Right kidney (tissue), 1 donor: Measurements from ENCODE around the gene ZMIZ1.

ENCODE experiments used
- DNase-seq: peaks from one replicate; pipeline ENCODE4 v3.0.0-alpha.2; 2016

The ZMIZ1 gene

DNA sequence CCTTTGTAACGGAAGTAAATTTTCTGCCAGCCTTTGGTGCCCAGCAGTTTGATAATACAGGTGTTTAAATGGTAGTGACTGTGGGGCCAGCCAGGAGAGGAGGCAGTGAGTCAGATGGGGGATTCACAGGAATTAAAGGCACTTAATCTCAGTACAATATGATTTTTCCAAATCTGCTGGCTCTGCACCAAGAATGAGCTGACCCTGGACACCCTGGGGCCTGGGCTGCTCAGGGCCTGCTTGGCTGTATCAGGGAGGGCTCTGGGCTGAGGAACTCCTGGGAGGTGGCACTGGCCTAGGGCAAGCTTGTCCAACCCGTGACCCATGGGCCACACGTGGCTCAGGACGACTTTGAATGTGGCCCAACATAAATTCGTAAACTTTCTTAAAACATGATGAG is 104.1 kb downstream of the ZMIZ1 start:
- no peak for DNase-seq

DNA sequence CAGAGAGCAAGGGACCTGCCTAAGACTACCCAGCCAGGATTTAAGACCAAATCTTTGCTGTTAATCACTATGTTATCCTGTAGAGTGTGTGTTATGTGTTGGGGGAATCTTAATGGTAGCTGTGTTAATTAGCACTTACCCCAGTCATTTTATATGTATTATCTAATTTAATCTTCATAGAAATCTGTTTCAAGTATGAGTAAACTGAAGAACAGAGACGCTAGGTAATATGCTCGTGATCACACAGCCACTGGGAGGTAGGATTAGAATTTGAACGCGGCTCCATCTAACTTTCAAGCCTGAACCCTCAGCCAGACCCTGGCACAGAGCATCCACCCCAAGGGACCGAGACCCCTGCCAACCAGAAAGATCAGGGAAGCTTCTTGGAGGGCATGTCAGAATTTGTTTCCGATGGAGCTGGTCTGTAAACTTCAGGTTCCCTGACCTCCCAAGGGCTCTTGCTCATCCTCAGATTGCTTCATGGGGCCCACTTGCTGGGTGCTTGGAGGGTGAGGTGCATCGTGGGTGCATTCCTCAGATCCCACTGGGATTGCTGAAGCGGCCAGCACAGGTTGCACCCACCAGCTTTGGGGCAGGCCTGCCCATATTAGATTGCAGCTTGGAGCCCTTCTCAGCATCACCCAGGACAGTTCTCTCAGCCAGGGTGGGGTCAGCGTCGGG is 105.0 kb downstream of the ZMIZ1 start:
- DNase-seq = no peak

DNA sequence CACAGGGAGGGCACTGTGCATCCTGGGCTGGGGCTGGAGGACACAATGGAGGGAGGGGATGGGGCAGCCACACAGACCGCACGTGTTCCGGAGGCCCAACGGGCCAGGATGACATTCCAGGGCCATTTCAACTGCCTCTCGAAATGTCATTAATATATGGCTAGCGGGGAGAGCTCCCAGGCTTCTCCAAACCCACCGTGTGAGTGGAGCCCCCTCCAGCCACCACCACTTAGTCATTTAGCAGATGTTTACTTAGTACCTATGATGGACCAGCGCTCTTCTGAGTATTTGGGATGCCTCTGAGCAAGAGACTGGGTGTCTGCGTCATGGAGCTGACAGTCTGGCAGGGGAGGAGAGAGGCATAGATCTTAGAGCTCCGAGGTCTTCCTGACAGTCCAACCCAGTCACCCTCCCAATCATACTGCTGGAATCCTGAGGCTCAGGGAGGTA is 107.3 kb downstream of the ZMIZ1 start:
- DNase-seq = peak; percentile 18

DNA sequence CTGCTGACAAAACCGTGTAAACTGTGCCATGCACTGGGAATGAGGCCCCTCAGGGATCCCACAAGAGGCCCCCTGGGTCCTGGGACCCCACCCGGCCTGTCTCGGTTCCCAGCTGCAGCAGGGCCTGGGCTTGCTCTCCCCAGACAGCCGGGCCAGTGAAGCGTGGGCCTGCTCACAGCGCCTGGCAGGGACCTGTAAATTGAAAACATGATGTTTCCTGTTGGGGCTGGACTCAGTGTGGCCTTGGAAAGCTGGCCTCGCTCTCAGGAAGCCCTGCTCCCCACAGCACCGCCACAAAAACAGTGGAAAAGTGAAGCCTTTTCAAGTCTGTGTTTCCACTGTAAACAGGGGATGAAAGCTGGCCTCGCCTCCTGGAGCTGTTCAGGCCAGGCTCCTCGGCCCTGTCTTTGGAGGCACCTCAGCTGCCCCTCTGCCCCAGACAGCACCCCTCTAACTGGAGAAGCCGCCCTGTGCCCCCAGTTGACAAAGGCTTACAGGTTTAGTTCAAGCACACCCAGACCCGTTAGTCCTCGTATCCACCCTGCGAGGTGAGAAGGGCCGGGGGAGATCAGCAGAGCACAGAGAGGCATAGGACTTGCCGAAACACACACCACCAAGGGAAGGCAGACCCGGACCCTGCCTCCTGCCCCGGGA is 108.3 kb downstream of the ZMIZ1 start:
- DNase-seq = peak; percentile 46

GRCh38 chr10:79178070-79178576 is 109.4 kb downstream of the ZMIZ1 start:
- DNase-seq = peak; percentile 57

DNA sequence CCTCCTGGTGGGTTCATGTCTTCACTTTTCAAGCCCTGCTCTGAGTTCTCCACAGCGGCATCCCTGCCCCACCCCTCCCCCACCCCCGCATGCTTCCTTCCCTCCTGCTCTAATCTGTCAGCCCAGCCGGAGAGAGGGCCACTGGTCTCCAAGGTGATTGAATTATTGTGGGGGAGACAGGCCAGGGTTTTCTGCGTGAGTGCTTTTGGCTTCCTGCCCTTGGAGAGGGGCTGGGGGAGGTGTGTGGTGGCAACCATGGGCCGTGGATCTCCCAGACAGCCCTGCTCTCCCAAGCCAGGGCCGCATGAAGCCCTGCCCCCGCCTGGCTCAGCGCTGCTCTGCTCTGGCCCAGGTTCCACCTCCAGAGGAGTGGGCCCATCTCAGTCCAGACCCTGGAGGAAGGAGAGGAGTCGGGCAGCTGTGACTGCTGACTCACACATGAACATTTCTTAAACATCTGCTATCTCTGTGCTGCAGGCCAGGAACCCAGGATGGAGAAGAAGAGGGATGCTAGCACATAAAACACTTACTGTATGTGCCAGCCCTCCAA is 109.9 kb downstream of the ZMIZ1 start:
- DNase-seq = peak; percentile 77

GRCh38 chr10:79179164-79179956 is 110.6 kb downstream of the ZMIZ1 start:
- DNase-seq = peak; percentile 61

- no peak for DNase-seq
Measured at GRCh38 chr10:79179957-79180309, 111.2 kb downstream of the ZMIZ1 start.

DNA sequence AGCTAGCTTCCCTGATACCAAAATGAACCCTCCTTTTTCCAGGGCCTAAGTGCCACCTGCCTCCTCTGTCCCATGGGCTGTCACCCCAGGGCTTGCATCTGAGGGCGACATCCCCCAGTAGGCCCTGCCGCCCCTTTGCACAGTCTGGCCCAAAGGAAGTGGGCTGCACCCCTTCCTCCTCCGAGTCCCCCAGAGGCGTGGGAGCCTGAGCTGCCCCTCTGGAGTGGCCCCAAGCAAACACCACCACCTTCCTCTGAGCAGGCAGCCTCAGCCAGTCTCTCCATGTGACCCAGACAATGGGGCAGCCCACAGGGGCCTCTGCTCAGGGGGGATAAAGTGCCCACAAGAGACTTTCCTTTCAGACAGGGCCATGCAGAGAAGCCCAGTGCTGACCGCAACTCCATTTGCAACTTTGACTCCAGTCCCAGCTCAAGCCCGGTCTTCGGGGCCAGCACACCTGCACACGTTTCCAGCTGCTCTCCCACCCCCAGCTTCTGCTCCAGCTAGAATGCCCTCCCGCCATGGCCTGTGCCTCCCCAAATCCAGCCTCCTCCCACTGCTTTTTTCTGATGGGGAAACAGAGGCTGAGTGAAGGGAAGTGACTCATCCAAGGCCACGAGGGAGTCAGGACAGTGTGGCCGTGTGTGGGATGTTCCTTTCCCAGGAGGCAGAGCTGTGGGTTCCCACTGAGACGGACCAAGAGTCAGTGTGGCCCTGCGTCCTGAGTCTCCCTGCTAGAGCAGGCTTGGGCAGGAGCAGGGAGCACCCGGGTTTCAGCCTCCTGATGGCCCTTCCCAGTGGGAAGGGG is 111.9 kb downstream of the ZMIZ1 start:
- DNase-seq = no peak

DNA sequence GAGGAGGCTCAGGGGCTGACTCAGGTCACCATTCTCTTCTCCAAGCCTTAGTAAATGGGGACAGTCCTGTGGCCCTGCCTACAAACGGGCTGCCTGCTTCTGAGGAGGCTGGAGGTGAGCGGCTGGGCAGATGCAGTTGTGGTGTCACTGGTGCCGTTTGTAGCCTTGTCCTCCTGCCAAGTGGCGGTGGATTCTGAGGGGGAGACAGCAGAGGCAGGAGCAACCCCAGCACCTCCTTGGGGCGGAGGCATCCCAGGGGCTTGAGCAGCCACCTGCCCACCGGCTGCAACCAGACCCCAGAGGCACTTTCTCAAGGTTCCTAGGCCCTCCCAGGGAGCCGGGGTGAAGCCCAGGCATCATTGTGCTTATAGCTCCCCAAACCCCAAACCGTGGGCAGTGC is 112.5 kb downstream of the ZMIZ1 start:
- no peak for DNase-seq

DNA sequence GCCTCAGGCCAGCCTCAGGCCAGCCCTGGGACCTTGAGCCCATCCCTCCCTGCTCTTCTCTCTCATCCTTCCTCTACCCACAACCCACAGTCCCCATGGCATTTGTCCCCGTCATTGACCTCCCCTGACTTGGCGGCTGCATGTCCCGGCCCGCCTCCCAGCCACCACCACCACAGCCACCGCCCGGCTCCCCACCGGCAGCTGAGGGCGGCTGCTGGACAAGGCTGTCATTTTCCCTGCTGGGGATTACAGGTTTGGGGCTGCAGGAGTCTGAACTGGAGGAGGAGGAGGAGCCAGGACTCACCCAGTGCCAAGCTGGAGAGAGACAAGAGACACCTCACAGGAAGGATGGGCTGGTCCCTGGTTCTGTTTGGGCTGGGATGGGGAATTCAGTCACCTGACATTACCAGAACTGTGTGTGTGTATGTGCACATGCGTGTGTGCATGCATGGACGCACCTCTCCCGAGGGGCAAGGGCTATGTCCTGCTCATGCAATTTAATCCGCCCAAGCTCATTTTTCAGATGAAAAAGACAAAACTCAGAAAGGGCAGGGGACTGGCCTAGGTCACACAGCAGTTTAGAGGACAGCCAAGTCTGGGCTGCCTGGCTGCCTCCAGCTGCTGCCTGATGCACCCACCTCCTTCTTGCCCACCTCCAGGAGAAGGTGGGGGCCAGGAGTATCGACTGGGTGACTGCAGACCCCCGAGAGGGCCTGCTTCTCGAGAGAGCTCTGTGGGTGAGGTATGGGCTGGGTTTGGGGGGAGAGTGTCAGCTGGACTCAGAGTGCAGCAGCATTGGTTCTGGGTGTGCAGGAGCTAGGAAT is 113.1 kb downstream of the ZMIZ1 start:
- DNase-seq = no peak

- DNase-seq = peak; percentile 41
Measured at GRCh38 chr10:79182781-79183467, 114.2 kb downstream of the ZMIZ1 start.

- DNase-seq = no peak
Measured at GRCh38 chr10:79183468-79183865, 114.7 kb downstream of the ZMIZ1 start.

DNA sequence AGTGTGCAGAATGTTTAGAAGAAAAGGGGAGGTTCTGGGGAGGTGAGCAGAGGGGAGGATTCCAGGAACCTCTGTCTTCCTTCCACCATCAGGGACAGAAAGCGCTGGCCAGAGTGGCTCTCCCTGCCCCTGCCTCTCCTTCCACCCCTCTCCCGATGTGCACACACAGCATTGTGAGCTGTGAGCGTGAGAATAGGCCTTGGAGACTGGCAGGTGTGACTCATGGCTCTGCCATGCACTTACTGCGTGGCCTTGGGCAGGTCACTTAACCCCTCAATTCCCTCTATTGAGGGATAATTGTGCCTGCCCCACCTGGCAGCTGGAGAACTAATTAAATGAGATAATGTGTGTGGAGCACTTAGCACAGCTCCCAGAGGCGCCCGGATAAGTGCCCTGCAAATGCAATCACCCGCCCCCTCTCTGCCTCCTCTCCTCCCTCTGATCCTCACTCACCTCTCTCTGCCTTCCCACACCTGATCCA is 115.4 kb downstream of the ZMIZ1 start:
- peak; percentile 40 for DNase-seq

GRCh38 chr10:79184657-79185056 is 115.9 kb downstream of the ZMIZ1 start:
- DNase-seq = no peak

DNA sequence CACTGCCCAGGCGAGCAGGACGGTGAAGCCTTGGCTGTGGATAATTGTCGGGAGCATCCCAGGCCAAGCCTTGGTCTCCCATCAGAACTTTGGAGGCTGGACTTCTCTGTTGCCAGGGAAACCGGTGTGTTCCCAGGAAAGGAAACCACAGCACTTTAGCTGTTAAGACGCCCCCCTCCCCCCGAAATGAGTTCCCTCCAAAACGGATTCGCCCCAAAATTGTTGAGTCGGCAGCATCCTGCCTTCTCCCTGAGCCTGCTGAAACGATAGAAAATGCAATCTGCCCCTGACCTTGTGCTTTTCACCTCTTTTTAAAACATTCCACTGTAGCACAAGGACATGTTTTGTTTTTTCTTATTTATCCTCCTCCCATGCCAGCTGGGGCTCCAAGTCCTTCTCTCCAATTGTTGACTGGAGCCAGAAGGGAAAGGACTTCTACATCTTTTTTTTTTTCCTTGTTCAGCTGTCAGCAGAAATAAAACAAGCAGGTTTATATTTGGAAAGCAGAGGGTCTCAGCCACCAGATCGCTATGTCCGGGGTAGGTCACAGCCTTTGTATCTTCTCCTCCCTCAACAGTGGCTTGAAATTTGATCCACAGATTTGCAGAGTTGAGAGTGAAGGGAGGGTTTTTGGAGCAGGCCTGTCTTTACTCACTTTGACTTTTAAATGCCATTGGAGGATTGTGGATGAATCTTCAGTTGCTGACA is 116.5 kb downstream of the ZMIZ1 start:
- peak; percentile 62 for DNase-seq

DNA sequence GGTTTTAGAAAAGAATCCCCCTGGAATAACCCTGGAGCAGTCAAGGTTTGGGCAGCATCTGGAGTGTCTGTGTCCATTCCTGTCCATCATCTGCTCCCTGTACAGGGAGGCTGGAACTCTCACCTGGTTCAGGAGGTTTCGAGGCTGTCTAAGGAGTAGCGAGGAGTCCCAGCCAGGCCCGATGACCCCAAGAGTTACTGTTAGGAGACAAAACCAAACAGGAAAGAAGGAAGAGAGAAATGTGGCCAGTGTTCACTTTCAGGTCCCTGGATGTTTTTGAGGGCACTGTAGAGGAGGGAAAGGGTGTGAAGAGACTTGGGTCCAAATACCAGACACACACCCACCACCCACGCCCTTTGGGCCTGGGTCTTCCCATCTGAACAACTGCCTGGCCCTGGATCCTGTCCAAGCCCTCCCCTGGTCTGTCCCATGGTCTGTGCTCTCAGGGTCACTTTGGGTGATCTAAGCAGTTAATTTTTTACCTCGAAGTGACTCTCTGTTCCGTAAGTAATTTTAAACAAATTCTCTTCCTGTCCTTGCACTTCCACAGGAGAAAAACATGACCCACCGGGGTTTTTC is 117.1 kb downstream of the ZMIZ1 start:
- DNase-seq = peak; percentile 57

DNA sequence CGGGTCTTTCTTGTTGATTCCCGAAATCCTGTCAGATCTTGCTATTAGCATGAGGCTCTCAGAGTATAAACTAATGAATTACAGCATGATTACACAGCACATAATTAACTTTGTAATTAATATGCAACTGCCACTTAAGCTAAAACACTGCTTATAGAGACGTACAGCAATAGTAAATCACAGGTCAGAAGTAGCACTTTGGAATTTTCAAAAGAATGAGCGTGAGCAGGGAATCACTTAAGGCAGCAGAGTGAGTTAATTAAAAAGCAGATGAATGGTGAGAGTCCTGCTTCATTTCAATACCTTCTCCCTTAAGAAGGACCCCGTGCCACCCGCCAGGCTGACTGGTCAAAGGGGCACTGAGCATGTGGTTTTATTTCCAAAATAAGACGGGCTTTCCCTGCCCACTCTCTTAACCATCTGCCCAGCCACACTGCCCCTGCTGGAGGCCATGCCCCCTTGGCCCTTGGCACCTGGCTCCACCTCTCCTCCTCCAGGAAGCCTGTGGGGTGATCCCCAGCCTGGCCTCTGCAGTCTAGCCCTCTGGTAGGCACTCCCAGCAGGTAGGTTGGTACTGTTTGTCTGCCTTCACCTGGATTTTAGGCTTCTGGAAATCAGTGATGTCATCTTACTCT is 117.8 kb downstream of the ZMIZ1 start:
- DNase-seq = peak; percentile 40
